H1 (cell line): ENCODE measurements around the gene CAMK2B. TPM values are rescaled to one million over a fixed set of nuclear protein-coding genes. Genes with fewer than 3 reads are reported as not detected.
A peak's percentile ranks its signal among the peaks of the same experiment; 100 is the strongest.

Source experiments
- GABPA ChIP-seq: IDR thresholded peaks from 2 replicates; pipeline ENCODE4 v1.6.1; 2011; ENCODE audit warnings: mild to moderate bottlenecking, low read length, moderate library complexity, borderline replicate concordance; ENCODE audit not compliant: insufficient read depth
- MAFK ChIP-seq: IDR thresholded peaks from 2 replicates; pipeline ENCODE4 v1.6.1; 2012; ENCODE audit warnings: low read depth, mild to moderate bottlenecking, improper control_type of control experiment, low read length
- polyA plus RNA-seq, 7 experiments: library from polyadenylated mRNA; depleted of rRNA in 3 of 7; stranded (reverse) in 5 of 7; unstranded in 2 of 7; fragments of >200 nt in 5 of 7; fragments of 200-250 nt in 2 of 7; gene quantifications; 1 replicate in 5 of 7; 2 replicates in 1 of 7; 4 replicates in 1 of 7; pipeline versions ENCODE4 v1.2.1 to v1.2.3, GENCODE V29; 2011 to 2013; ENCODE audit warnings: missing spikeins in 2 of 7, mixed read lengths in 2 of 7
- total RNA-seq: library from RNA; stranded (reverse); fragmentation: NEBNext Ultra II Directional; extraction: Animal tissue kit (Norgen Biotek cat#: 25700); gene quantifications from 2 replicates; pipeline ENCODE4 v1.2.1, GENCODE V29; 2021

Gene CAMK2B
- total and polyA plus RNA-seq, 2 of the 8 experiments (the other 6 are each of a cell fraction or from before 2014, with no cell fraction given) = 0.05 to 0.15 TPM

DNA sequence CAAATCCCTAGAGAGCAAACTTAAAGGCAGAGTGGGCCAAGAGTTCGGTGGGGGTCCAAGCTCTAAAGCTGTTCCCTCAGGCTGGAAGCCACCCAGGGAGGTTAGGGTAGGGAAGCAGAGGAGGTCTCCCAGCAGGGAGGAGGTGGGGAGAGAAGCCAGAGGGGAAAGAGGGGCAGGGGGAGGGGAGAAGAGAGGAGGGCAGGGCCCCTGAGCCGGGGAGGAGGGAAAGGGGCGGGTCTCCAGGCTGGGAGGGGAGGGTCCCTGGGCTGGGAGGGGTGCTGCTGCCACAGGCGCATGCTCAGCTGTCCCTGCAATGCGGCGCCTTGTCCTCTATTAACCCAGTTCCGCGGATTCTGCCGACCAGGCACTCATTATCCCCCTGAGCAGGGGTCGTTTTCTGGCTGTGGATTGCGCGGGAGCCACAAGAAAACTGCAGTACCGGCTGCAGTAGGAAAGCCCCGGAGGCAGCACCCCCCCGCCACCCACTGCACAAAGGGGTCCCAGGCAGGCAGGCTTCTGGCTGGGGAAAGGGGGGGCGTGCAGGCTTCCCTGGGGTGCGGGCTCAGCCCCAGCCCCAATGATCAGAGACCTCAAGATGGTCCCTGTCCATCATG, 49.3 kb downstream of the CAMK2B start (continued):
- peak; percentile 36; the same call in 1 of the 2 replicates for TF ChIP-seq GABPA
- TF ChIP-seq MAFK = no peak
